Measurements from ENCODE around the gene SLC16A2.

The SLC16A2 gene

GRCh38 chrX:74421036-74421739 is at the start of gene SLC16A2:
TSS of gene SLC16A2 (plus strand) at chrX:74421493. CDS start at chrX:74421638, 145 bp downstream.
- no peak for DNase-seq (ENCODE audit: low spot score)

- no peak for DNase-seq (ENCODE audit: low spot score)
These were observed 49.0 kb upstream of the SLC16A2 start for GRCh38 chrX:74372272-74372671.

- DNase-seq (ENCODE audit: low spot score), result no peak
These were observed 44.0 kb upstream of the SLC16A2 start for GRCh38 chrX:74377282-74377681.

- peak; percentile 24 for DNase-seq (ENCODE audit: low spot score)
These were observed 38.7 kb upstream of the SLC16A2 start for GRCh38 chrX:74382613-74383012.

- no peak for DNase-seq (ENCODE audit: low spot score)
These were observed 37.7 kb upstream of the SLC16A2 start for GRCh38 chrX:74383611-74384010.

- DNase-seq (ENCODE audit: low spot score), result no peak
These were observed 32.1 kb upstream of the SLC16A2 start for GRCh38 chrX:74389016-74389722.

GRCh38 chrX:74395556-74395955 is 25.7 kb upstream of the SLC16A2 start:
- no peak for DNase-seq (ENCODE audit: low spot score)

GRCh38 chrX:74405973-74406489 is 15.3 kb upstream of the SLC16A2 start:
- DNase-seq (ENCODE audit: low spot score), result no peak

- DNase-seq (ENCODE audit: low spot score), result no peak
These were observed 13.0 kb upstream of the SLC16A2 start for GRCh38 chrX:74408304-74408703.

- DNase-seq (ENCODE audit: low spot score), result no peak
These were observed 1.5 kb upstream of the SLC16A2 start for GRCh38 chrX:74419864-74420195.

- DNase-seq (ENCODE audit: low spot score), result no peak
These were observed 877 bp upstream of the SLC16A2 start for GRCh38 chrX:74420196-74421035.

GRCh38 chrX:74421740-74422352 is 553 bp downstream of the SLC16A2 start:
- DNase-seq (ENCODE audit: low spot score), result no peak

- no peak for DNase-seq (ENCODE audit: low spot score)
These were observed 1.4 kb downstream of the SLC16A2 start for GRCh38 chrX:74422576-74423288.

- DNase-seq (ENCODE audit: low spot score), result no peak
These were observed 2.2 kb downstream of the SLC16A2 start for GRCh38 chrX:74423289-74423998.

- DNase-seq (ENCODE audit: low spot score), result no peak
These were observed 4.8 kb downstream of the SLC16A2 start for GRCh38 chrX:74426071-74426470.

- no peak for DNase-seq (ENCODE audit: low spot score)
These were observed 5.3 kb downstream of the SLC16A2 start for GRCh38 chrX:74426615-74427014.

- no peak for DNase-seq (ENCODE audit: low spot score)
These were observed 10.5 kb downstream of the SLC16A2 start for GRCh38 chrX:74431797-74432196.

GRCh38 chrX:74434336-74434735 is 13.0 kb downstream of the SLC16A2 start:
- no peak for DNase-seq (ENCODE audit: low spot score)

- no peak for DNase-seq (ENCODE audit: low spot score)
These were observed 16.2 kb downstream of the SLC16A2 start for GRCh38 chrX:74437530-74437929.

GRCh38 chrX:74438764-74439163 is 17.5 kb downstream of the SLC16A2 start:
- no peak for DNase-seq (ENCODE audit: low spot score)

- no peak for DNase-seq (ENCODE audit: low spot score)
These were observed 23.8 kb downstream of the SLC16A2 start for GRCh38 chrX:74445099-74445498.
